CD4-positive, alpha-beta T cell (primary cell): ENCODE measurements around the gene TMEM163. TPM values are rescaled to one million over a fixed set of nuclear protein-coding genes. Genes with fewer than 3 reads are reported as not detected.

Experiments used
- ATAC-seq: fragments of 200-7000 bp; cut with Tn5 transposase; one replicate; pipeline ENCODE4 v1.10.0; 2022; ENCODE audit warnings: mild to moderate bottlenecking; ENCODE audit not compliant: poor library complexity
- CTCF ChIA-PET: fragments of 350-600 bp; sonication (Branson Sonifier 250); formaldehyde crosslinking; loops from one replicate; lab custom pipeline; 2021; ENCODE audit warnings: antibody characterized with exemption, inconsistent platforms; lab: Charles Lee
- POLR2A ChIA-PET: fragments of 350-600 bp; sonication (Branson Sonifier 250); formaldehyde crosslinking; loops from one replicate; lab custom pipeline; 2021; ENCODE audit warnings: antibody characterized with exemption, inconsistent platforms; lab: Charles Lee
- DNase-seq, 14 experiments: peaks; one replicate each; pipeline ENCODE4 v3.0.0-alpha.2; 2013 to 2020; ENCODE audit warnings: mixed read lengths in 2 of 14
- H3K27ac ChIP-seq, 2 donors: one replicate each; pipeline versions ENCODE4 v1.5.1 to v1.7.0; 2013; ENCODE audit warnings: low read length in 2 of 2, low read depth in 1 of 2, mild to moderate bottlenecking in 1 of 2
- H3K27me3 ChIP-seq, 2 experiments: 1 replicate in 1 of 2; 2 replicates in 1 of 2; pipeline versions ENCODE4 v1.6.1 to v1.7.0; 2013; ENCODE audit warnings: low read length in 2 of 2, control low read depth in 1 of 2, mild to moderate bottlenecking in 1 of 2, moderate library complexity in 1 of 2; ENCODE audit not compliant: insufficient read depth in 2 of 2, control insufficient read depth in 1 of 2
- H3K36me3 ChIP-seq: one replicate; pipeline ENCODE4 v1.6.1; 2013; ENCODE audit warnings: low read length, control low read depth; ENCODE audit not compliant: insufficient read depth
- H3K4me1 ChIP-seq: one replicate; pipeline ENCODE4 v1.6.1; 2013; ENCODE audit warnings: low read length, control low read depth; ENCODE audit not compliant: insufficient read depth
- H3K4me3 ChIP-seq: one replicate; pipeline ENCODE4 v1.5.1; 2013; ENCODE audit warnings: mild to moderate bottlenecking, low read length, moderate library complexity
- H3K9me3 ChIP-seq, 2 experiments: 1 replicate in 1 of 2; 2 replicates in 1 of 2; pipeline versions ENCODE4 v1.6.1 to v1.7.0; 2013; ENCODE audit warnings: low read length in 2 of 2, mild to moderate bottlenecking in 2 of 2, control low read depth in 1 of 2, moderate library complexity in 1 of 2; ENCODE audit not compliant: control insufficient read depth in 1 of 2, insufficient read depth in 1 of 2
- H3K27ac Mint-ChIP-seq: one replicate; pipeline ENCODE4 v1.8.0; 2020; ENCODE audit warnings: mixed read lengths
- H3K27me3 Mint-ChIP-seq: one replicate; pipeline ENCODE4 v1.8.0; 2021; ENCODE audit warnings: mixed read lengths
- H3K36me3 Mint-ChIP-seq: one replicate; pipeline ENCODE4 v1.8.0; 2021; ENCODE audit warnings: low read depth, mixed read lengths
- H3K4me1 Mint-ChIP-seq: one replicate; pipeline ENCODE4 v1.8.0; 2021; ENCODE audit warnings: low read depth, mixed read lengths
- H3K4me3 Mint-ChIP-seq: one replicate; pipeline ENCODE4 v1.8.0; 2020; ENCODE audit warnings: mild to moderate bottlenecking, mixed read lengths
- H3K9me3 Mint-ChIP-seq: one replicate; pipeline ENCODE4 v1.8.0; 2020; ENCODE audit warnings: mixed read lengths
- CTCF ChIP-seq: fragments of 200-600 bp; IDR thresholded peaks from one replicate; pipeline ENCODE4 v1.8.0; 2022; ENCODE audit warnings: antibody characterized with exemption, mild to moderate bottlenecking
- intact Hi-C, 2 experiments: fragments of 100-400 bp; cut with DNase I in 1 of 2; cut with micrococcal nuclease in 1 of 2; formaldehyde crosslinking; loops; one replicate each; pipeline versions ENCODE4 v1.15.1 to v1.9.0; 2023 to 2025; cut with DNase I, micrococcal nuclease
- total RNA-seq, 174 experiments: library from RNA in 2 of 174; stranded (reverse) in 2 of 174; gene quantifications; one replicate each; pipeline ENCODE4 v1.2.3 and lab custom pipeline; 2021 to 2026

Gene TMEM163
- total RNA-seq, 2 experiments from 2014 or later: 0.14 to 0.47 TPM

- peaks cover 4 to 20% of the 10 kb centered on the region in 2 experiments for H3K9me3 ChIP-seq
- POLR2A ChIA-PET: interaction anchor here (0.6 kb wide), 1 partner anchor 1832 kb away, joined by 3 read pairs; no protein-coding TSS in a partner anchor
- H3K36me3 Mint-ChIP-seq: no peaks in the 10 kb centered on the region
These were observed 125.3 kb downstream of the TMEM163 start for GRCh38 chr2:134593519-134593918.

GRCh38 chr2:134592377-134592776 is 126.4 kb downstream of the TMEM163 start:
- Histone ChIP-seq H3K27me3 (no peaks in the 10 kb centered on the region), H3K4me3 (no peak overlapping the region), H3K9me3 (peaks cover 3 to 20% of the 10 kb centered on the region in 2 experiments), H3K27ac (no peak overlapping the region), H3K4me1 (no peaks in the 10 kb centered on the region), H3K36me3 (no peaks in the 10 kb centered on the region)
- ChIA-PET CTCF (no interaction called here), POLR2A (no interaction called here)
- no peak for TF ChIP-seq CTCF
- no peak overlapping the region for H3K4me3 Mint-ChIP-seq
- H3K27me3 Mint-ChIP-seq: no peaks in the 10 kb centered on the region
- intact Hi-C loops: no loop called here
- no peak for ATAC-seq
- H3K9me3 Mint-ChIP-seq: peaks cover 22% of the 10 kb centered on the region
- no peaks in the 10 kb centered on the region for H3K36me3 Mint-ChIP-seq
- no peaks in the 10 kb centered on the region for H3K4me1 Mint-ChIP-seq
- no peak overlapping the region for H3K27ac Mint-ChIP-seq
- DNase-seq: no peak

More at GRCh38 chr2:134593519-134593918, 125.3 kb downstream of the TMEM163 start:
- ATAC-seq (no peak), DNase-seq (no peak)
- intact Hi-C loops: no loop called here
- H3K4me1 Mint-ChIP-seq: no peaks in the 10 kb centered on the region
- Histone ChIP-seq H3K27me3 (no peaks in the 10 kb centered on the region), H3K4me1 (no peaks in the 10 kb centered on the region), H3K27ac (no peak overlapping the region), H3K36me3 (no peaks in the 10 kb centered on the region), H3K4me3 (no peak overlapping the region)
- CTCF ChIA-PET: no interaction called here
- H3K4me3 Mint-ChIP-seq: no peak overlapping the region
- peaks cover 4% of the 10 kb centered on the region for H3K27me3 Mint-ChIP-seq
- H3K27ac Mint-ChIP-seq: no peak overlapping the region
- H3K9me3 Mint-ChIP-seq: peaks cover 21% of the 10 kb centered on the region
- TF ChIP-seq CTCF: no peak

GRCh38 chr2:134591526-134591925 is 127.3 kb downstream of the TMEM163 start:
- no peaks in the 10 kb centered on the region for H3K27me3 Mint-ChIP-seq
- Histone ChIP-seq H3K36me3 (no peaks in the 10 kb centered on the region), H3K4me3 (no peak overlapping the region), H3K27me3 (no peaks in the 10 kb centered on the region), H3K4me1 (no peaks in the 10 kb centered on the region), H3K27ac (no peak overlapping the region), H3K9me3 (peaks cover 3 to 20% of the 10 kb centered on the region in 2 experiments)
- H3K9me3 Mint-ChIP-seq: peaks cover 22% of the 10 kb centered on the region
- no peaks in the 10 kb centered on the region for H3K4me1 Mint-ChIP-seq
- H3K4me3 Mint-ChIP-seq: no peak overlapping the region
- ATAC-seq (no peak), DNase-seq (no peak)
- intact Hi-C loops: no loop called here
- ChIA-PET POLR2A (no interaction called here), CTCF (no interaction called here)
- no peaks in the 10 kb centered on the region for H3K36me3 Mint-ChIP-seq
- no peak for TF ChIP-seq CTCF
- H3K27ac Mint-ChIP-seq: no peak overlapping the region
